G401 (cell line): ENCODE data around the gene TXNDC11. TPM values are rescaled to one million over a fixed set of nuclear protein-coding genes. Genes with fewer than 3 reads are reported as not detected.
A peak's percentile ranks its signal among the peaks of the same experiment; 100 is the strongest.

Experiments
- DNase-seq: peaks from one replicate; pipeline ENCODE4 v3.0.0-alpha.2; 2015; ENCODE audit warnings: low spot score
- in situ Hi-C: cut with HindIII; loops from 2 replicates; pipeline ENCODE4 v1.10.0; 2016; ENCODE audit warnings: low sequenced_read_pairs, mixed read lengths
- total RNA-seq: library from RNA; depleted of rRNA; stranded (reverse); fragments of >200 nt; shearing (Covaris generic); gene quantifications from 2 replicates; pipeline ENCODE4 v1.2.3, GENCODE V29; 2014

Gene TXNDC11
- total RNA-seq, 1 experiment from 2014 or later: 25.4 TPM

DNA sequence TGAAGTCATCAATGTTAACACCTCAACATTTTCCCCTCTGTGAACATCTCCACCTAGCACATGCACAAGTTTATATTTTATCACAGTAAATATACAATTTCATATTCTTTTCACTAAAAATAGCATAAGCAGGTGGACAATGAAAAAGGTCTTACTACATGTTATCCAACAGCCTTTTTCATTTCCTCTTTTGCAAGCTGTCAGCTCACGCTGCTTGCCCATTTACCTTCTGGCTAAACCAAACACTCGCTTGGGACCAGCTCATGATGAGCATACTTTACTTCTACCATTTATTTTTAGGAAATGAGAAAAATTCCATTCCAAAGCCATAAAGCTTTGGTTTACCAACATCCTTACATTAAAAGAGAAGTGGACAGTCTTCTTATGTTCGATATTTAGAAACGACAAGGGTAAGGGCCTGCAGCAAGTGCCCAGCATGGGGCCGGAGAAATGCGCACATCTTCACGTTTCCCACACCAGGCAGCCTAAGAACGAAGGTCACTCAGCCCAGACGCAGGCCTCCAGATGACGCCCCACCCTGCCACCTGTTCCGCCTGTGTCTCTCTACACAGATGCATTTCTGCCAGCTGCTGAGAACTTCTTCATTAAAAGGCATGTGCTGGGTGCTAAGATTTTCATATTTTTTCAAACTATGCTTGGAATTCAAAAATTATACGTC lies 60.5 kb downstream of the TXNDC11 start:
- in situ Hi-C loops: no loop called here
- DNase-seq: peak; percentile 82

DNA sequence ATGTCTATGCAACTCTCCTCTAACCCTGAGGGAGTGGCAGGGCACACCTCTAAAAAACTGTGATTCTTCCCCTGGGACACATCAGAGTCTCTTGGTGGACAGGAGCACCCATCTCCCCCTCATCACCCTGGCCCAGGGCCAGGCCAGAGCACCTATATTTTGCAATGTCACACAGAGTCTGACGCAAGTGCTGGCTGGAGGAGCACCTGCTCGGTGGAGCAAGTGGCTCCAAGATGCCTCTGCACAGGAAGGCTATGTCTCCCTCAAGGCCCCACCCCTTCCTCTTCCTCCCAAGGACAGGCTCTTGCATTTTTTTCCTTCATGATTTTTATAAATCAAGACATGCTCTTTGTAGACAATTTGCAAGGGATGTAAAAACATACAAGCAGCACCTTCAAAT lies 61.1 kb downstream of the TXNDC11 start:
- peak; percentile 62 for DNase-seq
- in situ Hi-C loops: no loop called here

DNA sequence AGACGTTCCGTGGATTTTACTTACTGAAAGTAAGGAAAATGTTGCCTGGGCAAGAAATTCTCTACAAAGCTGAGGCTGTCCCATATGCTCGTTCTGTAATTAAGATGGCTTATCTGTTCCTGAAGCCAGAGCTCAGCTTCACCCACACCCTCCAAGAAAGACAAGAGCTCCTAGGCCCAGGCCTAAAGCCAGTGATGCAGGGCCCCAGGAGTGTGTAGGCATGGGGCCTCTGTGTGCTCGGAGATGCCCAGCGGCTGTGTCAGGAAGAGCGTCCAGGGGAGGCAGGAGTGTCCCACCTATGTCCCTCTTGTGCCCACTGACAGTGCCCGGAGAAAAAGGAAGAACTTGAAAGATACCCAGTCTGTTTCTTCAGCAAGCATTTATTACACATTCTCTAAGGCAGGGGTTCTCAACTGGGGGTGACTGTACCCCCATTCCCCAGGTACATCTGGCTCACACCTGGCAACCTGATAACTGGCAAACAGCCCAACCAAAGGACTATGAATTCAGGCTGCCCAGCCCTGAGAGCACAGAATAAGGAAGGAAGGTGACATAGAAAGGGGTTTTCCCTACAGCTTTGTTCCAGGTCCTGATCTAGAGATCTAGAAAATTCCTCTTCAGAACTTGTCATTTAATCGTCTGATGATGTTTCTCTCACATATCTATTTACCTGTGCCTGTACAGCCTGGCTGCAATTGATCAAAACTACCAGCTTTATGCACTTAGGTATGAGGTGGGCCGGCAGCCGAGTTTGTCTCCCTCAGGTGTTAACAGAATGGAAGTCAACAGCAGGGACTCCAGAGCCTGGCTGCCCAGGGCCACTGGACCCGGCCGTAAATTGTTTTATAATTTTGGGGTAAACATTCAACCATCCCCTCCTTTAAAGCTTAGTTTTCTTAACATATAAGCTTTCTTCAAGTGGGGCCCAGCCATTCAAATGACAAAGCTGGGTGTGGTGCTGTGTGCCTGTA lies 62.4 kb downstream of the TXNDC11 start:
- DNase-seq: peak; percentile 30
- in situ Hi-C loops: no loop called here

DNA sequence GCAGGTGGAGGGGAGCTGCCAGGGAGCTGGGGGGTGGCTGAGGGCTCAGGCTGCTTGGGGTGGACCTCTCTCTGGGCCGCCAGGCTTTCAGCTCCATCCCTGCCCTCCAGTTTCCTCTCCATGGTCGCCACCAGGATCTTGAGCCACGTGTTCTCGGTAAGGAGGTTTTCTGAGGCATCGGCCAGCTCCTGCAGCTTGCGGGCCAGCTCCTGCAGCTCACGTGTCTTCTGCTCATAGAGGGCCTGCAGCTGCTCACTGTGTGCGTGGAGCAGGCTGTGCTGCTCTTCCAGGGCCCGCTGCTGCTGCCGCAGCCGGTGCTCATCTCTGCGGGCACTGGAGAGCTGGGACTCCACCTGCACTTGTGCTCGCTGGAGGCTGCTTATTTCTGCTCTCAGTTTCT lies 63.4 kb downstream of the TXNDC11 start:
- DNase-seq: peak; percentile 80
- in situ Hi-C loops: no loop called here

DNA sequence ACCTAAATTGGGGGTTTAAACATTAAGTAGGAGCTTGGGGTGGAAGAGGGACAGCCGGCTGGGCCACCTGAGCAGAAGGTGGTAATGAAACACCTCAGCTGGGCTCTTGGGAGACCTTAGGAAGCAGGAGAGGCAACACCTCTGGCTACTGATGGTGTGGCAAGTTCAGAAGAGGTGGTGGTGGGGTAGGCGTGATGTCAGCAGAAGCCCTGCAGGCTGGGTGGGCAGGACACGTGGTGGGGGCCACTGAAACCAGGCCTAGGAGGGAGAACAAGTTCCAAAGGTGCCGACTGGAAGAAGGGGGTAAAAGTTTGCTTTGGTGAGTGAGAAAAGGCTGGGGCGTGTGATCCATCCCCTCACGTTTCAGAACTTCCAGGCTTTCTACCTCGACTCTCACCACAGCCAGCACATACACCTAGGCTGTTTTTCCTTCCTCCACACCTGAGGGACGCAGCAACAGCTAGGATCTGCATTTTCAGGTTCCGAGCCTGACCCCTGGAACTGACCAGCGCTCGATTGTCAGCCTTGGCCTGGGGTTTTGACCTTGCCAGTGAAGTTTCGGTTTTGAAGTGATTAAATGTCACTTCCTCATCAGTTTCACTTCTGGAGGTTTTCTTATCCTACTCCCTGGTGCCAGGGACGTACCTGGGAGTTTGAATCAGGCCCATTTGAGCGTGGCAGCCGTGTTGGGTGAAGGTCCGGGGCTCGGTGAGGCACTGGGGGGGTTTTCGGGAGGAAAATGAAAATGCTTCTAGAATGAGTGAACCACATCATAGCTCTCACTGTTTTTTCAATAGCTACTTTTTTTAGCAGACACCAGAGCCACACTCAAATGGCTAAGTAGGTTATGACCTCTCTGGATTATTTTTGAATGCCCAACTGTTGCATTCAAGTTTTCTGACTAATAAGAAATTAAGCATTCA lies 64.4 kb downstream of the TXNDC11 start:
- in situ Hi-C loops: no loop called here

DNA sequence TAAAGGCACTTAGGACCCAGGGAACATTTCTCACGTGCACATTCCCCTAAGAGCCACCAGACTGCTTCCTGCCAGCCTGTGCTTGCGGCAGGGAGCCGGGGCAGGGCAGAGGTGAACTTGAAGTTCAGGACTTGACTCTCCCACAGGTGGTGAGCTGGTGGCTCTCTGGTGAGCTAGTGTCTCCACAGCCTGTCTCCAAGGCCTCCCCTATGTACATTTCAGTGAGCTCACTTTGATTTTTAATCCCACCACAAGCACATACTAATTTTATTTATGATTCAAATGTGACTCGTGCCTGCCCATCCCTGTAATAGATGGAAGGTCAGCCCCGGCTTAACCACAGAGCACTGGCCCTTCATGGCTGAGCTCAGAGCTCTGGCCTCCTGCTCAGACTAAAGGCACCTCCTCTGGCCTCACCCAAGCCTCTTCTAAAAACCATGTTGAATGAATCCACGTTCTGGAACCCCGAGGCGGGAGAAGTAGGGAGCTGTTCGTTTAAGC lies 65.2 kb downstream of the TXNDC11 start:
- in situ Hi-C loops: no loop called here

More for the DNA sequence above, 64.4 kb downstream of the TXNDC11 start:
- peak; percentile 4 for DNase-seq

DNA sequence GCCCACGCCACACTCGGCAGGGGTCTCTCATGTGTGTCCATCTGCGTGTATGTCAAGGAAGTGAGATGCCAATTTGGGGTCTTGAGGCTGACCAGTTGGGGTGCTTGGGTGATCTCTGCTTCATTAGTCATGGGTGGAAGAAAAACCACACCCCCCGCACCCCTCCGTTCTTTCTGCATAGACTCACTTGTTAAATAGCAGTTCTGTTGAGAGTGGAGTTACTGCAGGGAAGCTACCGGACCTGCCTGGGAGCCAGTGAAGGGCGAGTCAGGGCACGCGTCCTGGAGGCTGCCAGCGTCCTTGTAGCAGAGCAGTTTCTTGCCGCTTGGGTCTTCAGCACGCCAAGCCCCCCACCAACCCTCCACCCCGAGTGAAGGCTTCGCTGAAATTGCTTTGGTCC lies 65.9 kb downstream of the TXNDC11 start:
- no peak for DNase-seq
- in situ Hi-C loops: no loop called here

More for the DNA sequence above, 65.2 kb downstream of the TXNDC11 start:
- DNase-seq: peak; percentile 11

DNA sequence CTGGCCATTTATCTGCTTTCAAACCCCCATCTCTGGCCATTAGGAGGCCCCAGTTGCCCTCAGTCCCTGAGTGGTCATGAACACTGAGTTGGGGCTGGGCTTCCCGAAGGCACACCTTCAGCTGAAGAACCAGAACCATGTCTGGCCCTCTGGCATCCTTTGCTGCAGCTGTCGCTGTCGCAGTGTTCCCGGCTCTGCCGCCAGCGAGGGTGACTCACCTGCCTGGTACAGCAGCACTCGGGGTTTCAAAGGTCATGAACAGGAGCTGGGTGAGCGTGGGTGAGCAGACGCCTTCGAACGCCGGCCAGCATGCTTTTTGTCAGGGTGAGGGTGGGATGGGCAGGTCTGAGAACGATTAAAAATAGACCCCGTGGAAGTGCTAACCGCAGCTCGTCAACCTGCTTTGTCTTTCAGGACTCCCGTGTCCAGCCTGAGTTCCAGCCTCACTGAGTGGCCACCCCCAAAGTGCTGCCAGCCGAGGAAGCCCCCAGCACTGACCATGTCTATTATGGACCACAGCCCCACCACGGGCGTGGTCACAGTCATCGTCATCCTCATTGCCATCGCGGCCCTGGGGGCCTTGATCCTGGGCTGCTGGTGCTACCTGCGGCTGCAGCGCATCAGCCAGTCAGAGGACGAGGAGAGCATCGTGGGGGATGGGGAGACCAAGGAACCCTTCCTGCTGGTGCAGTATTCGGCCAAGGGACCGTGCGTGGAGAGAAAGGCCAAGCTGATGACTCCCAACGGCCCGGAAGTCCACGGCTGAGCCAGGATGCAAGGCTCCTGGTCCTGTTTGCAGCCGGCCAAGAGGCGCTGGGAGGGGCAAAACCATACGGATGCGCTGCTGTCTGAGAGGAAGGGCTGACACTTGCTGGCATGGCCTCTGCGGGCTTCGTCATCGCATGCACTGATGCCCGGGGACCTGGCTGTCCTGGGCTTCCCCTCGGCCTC lies 66.8 kb downstream of the TXNDC11 start:
- peak; percentile 86 for DNase-seq
- in situ Hi-C loops: no loop called here

DNA sequence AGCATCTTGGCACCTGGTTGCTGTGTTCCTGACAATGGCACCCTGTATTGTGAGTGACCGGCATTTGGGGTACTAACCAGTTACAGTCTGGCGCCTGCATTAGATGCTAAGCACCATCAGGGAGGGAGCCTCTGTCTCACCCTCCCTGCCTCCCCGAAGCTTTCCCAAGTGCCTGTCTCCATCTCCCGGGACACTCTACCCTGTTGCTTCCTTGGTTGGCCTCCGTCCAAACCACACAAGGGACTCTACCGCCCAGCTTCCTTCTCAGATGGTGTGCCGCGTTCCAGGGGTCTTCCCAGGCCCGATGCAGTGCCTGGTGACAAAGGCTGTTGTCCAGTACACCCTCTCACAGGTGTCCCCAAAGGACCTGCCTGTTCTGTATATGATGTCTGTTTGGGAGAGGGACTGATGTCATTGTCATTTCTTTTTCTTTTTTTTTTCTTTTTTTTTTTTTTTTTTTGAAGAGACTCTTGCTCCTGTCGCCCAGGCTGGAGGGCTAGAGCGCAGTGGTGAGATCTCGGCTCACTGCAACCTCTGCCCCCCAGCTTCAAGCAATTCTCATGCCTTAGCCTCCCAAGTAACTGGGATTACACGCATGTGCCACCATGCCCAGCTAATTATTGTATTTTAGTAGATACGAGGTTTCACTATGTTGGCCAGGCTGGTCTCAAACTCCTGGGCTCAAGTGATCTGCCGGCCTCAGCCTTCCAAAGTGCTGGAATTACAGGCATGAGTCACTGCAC lies 67.7 kb downstream of the TXNDC11 start:
- in situ Hi-C loops: no loop called here
- DNase-seq: peak; percentile 29

DNA sequence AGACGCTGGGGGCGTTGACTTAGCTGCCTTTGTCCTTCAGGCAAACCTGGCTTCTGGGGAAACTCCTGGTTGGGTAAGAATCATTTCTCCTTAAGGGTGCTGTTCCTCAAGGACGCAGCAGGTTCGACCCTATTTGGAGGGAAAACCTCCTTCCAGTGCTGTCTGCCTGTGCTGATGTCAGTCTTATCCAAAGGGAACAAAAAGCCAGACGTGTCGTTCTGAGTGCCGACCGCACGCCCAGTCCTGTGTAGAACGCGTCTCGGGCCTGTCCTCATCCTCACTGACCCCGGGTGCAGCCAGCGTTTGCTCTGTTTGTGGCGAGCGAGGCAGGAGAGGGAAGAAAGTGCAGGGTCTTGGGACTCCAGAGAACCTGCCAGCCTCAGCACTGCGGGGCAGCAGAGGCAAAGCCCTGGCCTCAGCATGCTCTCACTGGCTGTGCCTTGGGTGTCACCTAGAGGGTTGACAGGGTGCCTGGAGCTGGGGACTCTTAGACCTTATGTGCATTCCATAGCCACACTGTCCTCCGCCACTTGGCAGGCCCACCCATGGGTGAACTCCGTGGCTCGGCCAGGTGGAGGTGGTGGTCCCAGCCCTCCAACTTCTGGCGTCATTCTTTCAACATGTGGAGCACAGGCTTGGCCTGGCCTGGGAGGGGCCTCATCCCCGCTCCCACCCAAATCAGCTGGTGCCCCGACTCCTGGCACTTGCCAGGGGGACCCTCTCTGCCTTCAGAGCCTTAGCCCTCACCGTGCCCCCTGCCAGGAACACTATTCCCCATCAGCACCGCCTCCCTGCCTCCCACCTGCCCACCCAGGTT lies 68.4 kb downstream of the TXNDC11 start:
- in situ Hi-C loops: no loop called here
- DNase-seq: peak; percentile 53

DNA sequence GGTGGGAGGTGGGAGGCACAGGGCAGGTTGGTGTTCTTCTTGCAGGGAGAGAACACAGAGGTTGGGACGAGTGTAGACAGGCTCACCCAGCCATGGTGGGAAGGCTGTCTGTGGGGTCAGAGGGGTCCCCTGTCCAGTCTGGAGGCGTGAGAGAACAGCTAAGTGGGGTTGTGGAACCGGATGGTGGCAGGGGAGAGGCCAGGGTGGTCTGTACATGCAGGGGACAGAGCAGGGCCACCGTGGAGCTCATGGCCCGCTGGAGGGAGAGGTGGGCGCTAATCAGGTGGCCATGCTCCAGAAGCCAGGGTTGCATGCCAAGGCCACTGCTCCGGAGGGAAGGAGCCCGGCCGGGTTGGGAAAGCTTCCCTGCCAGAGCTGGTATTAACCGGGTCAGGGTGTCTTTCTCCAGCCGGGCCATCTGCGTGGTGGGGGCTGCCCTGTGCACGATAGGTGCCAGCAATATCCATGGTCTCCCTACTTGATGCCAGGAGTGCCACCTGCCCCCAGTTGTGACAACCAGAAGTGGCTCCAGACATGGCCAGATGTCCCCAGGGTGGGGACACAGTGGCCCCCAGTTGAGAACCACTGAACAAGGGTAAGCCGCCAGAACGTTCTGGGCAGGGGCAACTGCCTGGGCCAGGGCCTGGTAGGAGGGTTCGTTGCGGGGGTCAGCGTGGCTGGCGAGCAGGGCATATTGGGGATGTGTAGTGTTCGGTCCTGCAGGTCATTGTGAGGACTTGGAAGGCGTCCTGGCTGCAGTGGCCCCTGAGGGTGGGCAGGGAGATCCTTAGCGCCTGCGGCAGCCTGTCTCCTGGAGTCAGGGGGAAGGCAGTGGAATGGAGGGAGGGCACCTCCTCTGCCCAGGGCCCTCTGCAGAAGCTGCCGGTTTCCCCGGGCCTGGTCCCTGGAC lies 69.3 kb downstream of the TXNDC11 start:
- peak; percentile 55 for DNase-seq
- in situ Hi-C loops: no loop called here

DNA sequence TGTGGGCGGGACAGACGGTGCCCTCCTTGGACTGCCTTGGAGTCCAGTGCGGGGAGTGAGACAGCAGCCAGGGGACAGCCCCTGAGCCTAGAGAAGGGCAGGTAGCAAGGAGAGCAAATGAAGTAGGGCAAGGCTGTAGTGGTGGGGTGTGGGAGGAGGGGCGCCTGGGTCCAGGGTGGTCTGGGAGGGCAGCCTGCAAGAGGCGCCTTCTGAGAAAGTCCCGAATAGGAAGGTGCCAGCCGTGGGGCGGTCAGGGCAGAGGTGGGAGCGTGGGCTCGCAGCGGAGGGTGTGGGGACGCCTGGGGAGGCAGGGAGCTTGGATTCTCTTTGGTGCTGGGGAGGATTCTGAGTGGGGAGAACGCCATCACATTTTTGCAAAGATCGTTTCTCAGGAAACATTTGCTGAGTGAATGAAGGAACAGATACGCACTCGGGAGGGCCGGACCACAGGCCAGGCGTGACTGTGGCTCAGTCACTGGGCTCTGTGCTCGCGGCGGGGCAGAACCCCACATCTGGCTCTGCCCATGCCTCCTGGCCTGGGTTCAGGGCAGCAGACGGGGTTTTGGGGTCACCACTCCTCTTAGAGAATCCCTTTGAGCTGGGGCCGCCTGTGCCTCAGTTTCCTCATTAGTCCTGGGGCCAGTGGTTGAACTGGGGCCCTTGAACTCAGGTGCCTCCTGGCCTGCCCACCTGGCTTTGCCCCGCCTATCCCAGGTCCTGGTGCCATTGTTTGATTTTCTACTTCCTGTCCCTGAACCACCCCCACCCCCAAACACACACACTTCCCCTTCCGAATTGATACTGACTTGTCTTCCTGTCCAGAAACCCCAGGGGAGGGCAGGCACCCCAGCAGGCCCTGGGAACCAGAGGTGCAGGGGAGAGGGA lies 70.2 kb downstream of the TXNDC11 start:
- DNase-seq: no peak
- in situ Hi-C loops: no loop called here

DNA sequence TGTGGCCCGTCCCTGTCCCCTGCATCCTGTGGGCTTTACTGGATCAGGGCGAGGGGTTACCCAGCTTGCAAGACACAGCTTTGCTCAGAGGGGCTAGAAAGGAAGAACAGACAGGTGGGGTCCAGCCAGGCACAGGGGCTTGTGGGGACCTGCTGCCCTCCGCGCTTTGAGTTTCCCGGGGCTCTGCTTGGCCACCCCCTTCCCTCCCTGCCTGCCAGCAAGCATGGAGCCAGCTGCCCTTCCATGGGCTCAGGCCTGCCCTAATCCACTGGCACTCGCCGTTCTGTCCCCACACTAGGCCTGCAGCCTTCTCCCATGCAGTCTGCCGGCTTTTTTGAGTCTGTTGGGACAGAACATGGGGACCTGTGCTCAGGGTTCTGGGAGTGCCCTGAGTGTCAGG lies 71.0 kb downstream of the TXNDC11 start:
- in situ Hi-C loops: no loop called here
- peak; percentile 49 for DNase-seq

DNA sequence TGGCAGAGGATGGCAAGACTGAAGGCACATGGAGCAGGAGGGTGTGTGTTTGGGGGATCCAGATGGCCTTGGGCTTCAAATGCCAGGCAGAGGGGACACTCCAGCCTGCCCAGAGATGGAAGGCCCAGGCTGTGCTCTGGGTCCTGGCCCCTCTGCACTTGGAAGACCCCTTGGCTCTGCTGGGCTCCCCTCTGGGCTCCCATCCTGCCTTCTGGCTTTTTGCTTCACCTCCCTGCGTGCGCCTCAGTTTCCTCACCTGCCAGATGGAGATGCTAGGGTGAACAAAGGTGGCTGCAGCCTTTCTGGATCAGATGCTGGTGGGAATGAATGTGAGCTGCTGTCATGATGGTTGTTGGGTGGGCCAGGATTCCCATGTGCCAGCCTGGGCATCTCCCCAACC lies 71.4 kb downstream of the TXNDC11 start:
- no peak for DNase-seq
- in situ Hi-C loops: no loop called here
